GM23338 (cell line): Measurements from ENCODE around the gene ZNF853.

Experiments
- CREB1 ChIP-seq: fragments of 250-450 bp; sonication (Bioruptor Pico); IDR thresholded peaks from 2 replicates; pipeline ENCODE4 v1.5.0; 2020; ENCODE audit warnings: low read depth, mild to moderate bottlenecking, moderate library complexity
- CTCF ChIP-seq, 2 experiments: fragments of 200-600 bp in 1 of 2; sonication (generic) in 1 of 2; conservative IDR thresholded peaks; 2 replicates each; pipeline versions ENCODE4 v1.5.1 to v1.6.1; 2016 to 2017; ENCODE audit warnings: antibody characterized with exemption in 2 of 2, low read depth in 2 of 2, mild to moderate bottlenecking in 2 of 2, moderate library complexity in 1 of 2
- ETS1 ChIP-seq: IDR thresholded peaks from 2 replicates; pipeline ENCODE4 v1.6.1; 2016; ENCODE audit warnings: antibody characterized with exemption
- EZH2 ChIP-seq: fragments of 200-600 bp; sonication (generic); IDR thresholded peaks from one replicate; pipeline ENCODE4 v1.8.0; 2017; ENCODE audit warnings: antibody characterized with exemption, mild to moderate bottlenecking, low read depth; ENCODE audit not compliant: unreplicated experiment
- EZH2phosphoT487 ChIP-seq: fragments of 200-600 bp; sonication (generic); IDR thresholded peaks from one replicate; pipeline ENCODE4 v1.8.1; 2018; ENCODE audit warnings: antibody characterized with exemption; ENCODE audit not compliant: unreplicated experiment
- JUNB ChIP-seq: IDR thresholded peaks from one replicate; pipeline ENCODE4 v1.6.1; 2016; ENCODE audit warnings: antibody characterized with exemption; ENCODE audit not compliant: unreplicated experiment
- NANOG ChIP-seq: IDR thresholded peaks from 2 replicates; pipeline ENCODE4 v1.6.1; 2016; ENCODE audit warnings: antibody characterized with exemption, borderline replicate concordance
- POLR2AphosphoS5 ChIP-seq: IDR thresholded peaks from 2 replicates; pipeline ENCODE4 v1.6.1; 2016; ENCODE audit warnings: antibody characterized with exemption, low read depth
- REST ChIP-seq: IDR thresholded peaks from one replicate; pipeline ENCODE4 v1.6.1; 2018; ENCODE audit warnings: antibody characterized with exemption; ENCODE audit not compliant: unreplicated experiment
- STAT1 ChIP-seq: IDR thresholded peaks from one replicate; pipeline ENCODE4 v1.6.1; 2016; ENCODE audit warnings: antibody characterized with exemption; ENCODE audit not compliant: unreplicated experiment
- ZNF114 ChIP-seq: fragments of 250-450 bp; sonication (Bioruptor Pico); IDR thresholded peaks from 2 replicates; pipeline ENCODE4 v1.5.0; 2020; ENCODE audit warnings: mild to moderate bottlenecking, moderate library complexity

- TF ChIP-seq CTCF (conservative IDR thresholded peaks at IDR 0.05; ENCODE audit: low read depth in 2 of 2) (no peak), JUNB (no peak), EZH2phosphoT487 (no peak), POLR2AphosphoS5 (no peak), EZH2 (no peak), CREB1 (no peak), ZNF114 (CRISPR knock-in tag) (no peak), NANOG (no peak), ETS1 (no peak), STAT1 (no peak), REST (no peak)
Measured at GRCh38 chr7:6621195-6622133, 6.1 kb downstream of the ZNF853 start.
